ENCODE measurements around the gene PRR14L. TPM values are rescaled to one million over a fixed set of nuclear protein-coding genes. Genes with fewer than 3 reads are reported as not detected.

PRR14L gene
- total and polyA plus RNA-seq, 2 of the 13 experiments (the other 11 are each of a cell fraction or from before 2014, with no cell fraction given) = 6.6 to 16.5 TPM

DNA sequence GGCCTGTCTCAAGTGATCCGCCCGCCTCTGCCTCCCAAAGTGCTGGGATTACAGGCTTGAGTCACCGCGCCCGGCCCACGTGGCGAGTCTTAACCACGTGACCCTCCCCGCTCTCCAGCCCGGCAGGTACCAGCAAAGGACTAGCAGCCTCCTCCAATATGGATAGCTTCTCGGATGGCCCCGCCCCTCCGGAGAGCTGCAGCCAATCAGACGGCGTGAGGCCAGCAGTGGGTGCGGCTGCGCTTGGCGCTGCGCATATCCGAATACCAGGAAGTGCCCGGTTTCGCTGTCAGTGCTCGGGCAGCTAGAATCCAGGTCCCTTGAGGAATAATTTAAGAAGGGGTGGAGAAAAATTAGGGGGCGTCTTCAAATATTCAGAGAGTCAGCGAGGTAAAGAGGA, 73.2 kb downstream of the PRR14L start:
- Histone ChIP-seq H3K4me3 (replicated peaks in 1 of 3; ENCODE audit: insufficient read depth in 1 of 3, low read depth in 2 of 3, low read length in 3 of 3) (no peak overlapping the region), H3K36me3 (replicated peaks in 1 of 2; ENCODE audit: control insufficient read depth in 1 of 2, insufficient read depth in 2 of 2, low read length in 2 of 2) (no peaks in the 10 kb centered on the region), H2AFZ (ENCODE audit: low read length) (no peak overlapping the region), H3K27ac (ENCODE audit: extremely low read length, insufficient read depth, low read length) (no peak overlapping the region), H3K9ac (ENCODE audit: insufficient read depth, low read depth, low read length) (no peak overlapping the region), H3K9me3 (ENCODE audit: low read length) (no peaks in the 10 kb centered on the region), H3K27me3 (ENCODE audit: control insufficient read depth in 1 of 2, insufficient read depth in 2 of 2, low read length in 2 of 2) (no peaks in the 10 kb centered on the region), H3K4me1 (ENCODE audit: insufficient read depth, low read length) (no peaks in the 10 kb centered on the region; the same call in 1 of the 2 replicates), H4K20me1 (ENCODE audit: insufficient read depth, low read length) (no peaks in the 10 kb centered on the region), H3K79me2 (ENCODE audit: insufficient read depth, low read length) (no peaks in the 10 kb centered on the region), H3K4me2 (ENCODE audit: low read depth, low read length) (no peak overlapping the region)
- no peak for DNase-seq (ENCODE audit: low spot score)
- ChIA-PET POLR2A (no interaction called here), CTCF (ENCODE audit: low intra/inter-chr PET ratio, low total read pairs) (no interaction called here)
- no peak for TF ChIP-seq ZNF143 (CRISPR knock-in tag; IDR thresholded peaks at IDR 0.05)
- TF ChIP-seq, protein P1, sequence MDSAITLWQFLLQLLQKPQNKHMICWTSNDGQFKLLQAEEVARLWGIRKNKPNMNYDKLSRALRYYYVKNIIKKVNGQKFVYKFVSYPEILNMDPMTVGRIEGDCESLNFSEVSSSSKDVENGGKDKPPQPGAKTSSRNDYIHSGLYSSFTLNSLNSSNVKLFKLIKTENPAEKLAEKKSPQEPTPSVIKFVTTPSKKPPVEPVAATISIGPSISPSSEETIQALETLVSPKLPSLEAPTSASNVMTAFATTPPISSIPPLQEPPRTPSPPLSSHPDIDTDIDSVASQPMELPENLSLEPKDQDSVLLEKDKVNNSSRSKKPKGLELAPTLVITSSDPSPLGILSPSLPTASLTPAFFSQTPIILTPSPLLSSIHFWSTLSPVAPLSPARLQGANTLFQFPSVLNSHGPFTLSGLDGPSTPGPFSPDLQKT (CRISPR knock-in tag; IDR thresholded peaks at IDR 0.05; ENCODE audit: borderline replicate concordance) = no peak
- TF ChIP-seq SRSF1 (optimal IDR thresholded peaks at IDR 0.05; ENCODE audit: low read depth, low read length) = no peak
- no peak for TF ChIP-seq IKZF5 (CRISPR knock-in tag; IDR thresholded peaks at IDR 0.05)
- no peak for TF ChIP-seq ZBTB49 (CRISPR knock-in tag; IDR thresholded peaks at IDR 0.05; ENCODE audit: borderline replicate concordance)
- TF ChIP-seq ATF1 (CRISPR knock-in tag; IDR thresholded peaks at IDR 0.05) = no peak
- TF ChIP-seq AHDC1 (CRISPR knock-in tag; IDR thresholded peaks at IDR 0.05; ENCODE audit: borderline replicate concordance) = no peak
- no peak for TF ChIP-seq NCOA2 (CRISPR knock-in tag; IDR thresholded peaks at IDR 0.05)
- no peak for TF ChIP-seq PAF1 (CRISPR knock-in tag; IDR thresholded peaks at IDR 0.05)
- no peak for FAIRE-seq
- intact Hi-C loops (cut with micrococcal nuclease; ENCODE audit: unreplicated experiment) = no loop called here
- no peak for ATAC-seq
- WGBS (ENCODE audit: low lambda C conversion rate) = 91% methylated on average over 24 of the region's 25 CpGs
- no TSS peak for BruUV-seq (replicated peaks)
- in situ Hi-C loops (cut with HindIII; ENCODE audit: extremely low pct_ligation_motif_present, low pct_unique_long_range_greater_than_20kb) = no loop called here

Data from HepG2 (cell line).